ENCODE measurements around the gene CASP2. TPM values are rescaled to one million over a fixed set of nuclear protein-coding genes. Genes with fewer than 3 reads are reported as not detected.

CASP2 gene
- polyA plus RNA-seq, 4 donors: 38.5 to 60.1 (median 56.2) TPM

DNA sequence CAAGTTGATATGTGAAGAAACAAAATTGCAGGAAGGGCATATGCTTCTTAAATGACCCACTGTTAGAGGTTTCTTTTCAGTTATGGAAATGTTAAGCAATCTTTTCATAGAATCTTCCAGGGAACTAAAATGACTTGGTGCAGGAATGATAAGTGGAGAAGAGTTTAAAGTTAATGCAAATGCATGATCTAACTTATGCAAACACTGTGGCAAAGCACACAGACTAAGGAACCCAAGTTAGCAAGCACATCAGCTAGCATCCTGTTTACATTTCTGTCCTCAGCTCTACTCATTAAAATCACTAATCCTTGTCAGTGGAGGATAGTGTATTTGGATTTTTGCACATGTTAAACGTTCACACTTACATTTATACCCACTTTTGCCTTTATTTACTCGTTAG lies 37.1 kb downstream of the CASP2 start:
- no peak for DNase-seq (ENCODE audit: low read depth in 4 of 4, low spot score in 3 of 4)

DNA sequence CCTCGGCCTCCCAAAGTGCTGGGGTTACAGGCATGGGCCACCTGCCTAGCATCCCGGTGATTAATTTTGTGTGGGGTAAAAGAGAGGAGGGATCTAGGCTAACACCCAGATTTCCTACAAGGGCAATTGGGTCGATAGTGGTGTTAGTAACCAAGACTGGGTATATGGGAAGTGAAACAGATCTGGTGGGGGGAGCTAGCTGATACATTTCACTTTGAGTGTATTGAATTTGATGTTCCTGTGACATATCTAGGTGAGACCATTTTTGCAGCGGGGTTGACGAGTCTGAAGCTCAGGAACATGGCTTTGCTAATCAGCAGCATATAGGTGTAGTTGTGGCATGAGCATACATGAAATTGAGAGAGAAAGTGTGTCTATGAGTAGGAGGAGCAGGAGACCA lies 39.8 kb downstream of the CASP2 start:
- DNase-seq (ENCODE audit: low read depth in 4 of 4, low spot score in 3 of 4): no peak

DNA sequence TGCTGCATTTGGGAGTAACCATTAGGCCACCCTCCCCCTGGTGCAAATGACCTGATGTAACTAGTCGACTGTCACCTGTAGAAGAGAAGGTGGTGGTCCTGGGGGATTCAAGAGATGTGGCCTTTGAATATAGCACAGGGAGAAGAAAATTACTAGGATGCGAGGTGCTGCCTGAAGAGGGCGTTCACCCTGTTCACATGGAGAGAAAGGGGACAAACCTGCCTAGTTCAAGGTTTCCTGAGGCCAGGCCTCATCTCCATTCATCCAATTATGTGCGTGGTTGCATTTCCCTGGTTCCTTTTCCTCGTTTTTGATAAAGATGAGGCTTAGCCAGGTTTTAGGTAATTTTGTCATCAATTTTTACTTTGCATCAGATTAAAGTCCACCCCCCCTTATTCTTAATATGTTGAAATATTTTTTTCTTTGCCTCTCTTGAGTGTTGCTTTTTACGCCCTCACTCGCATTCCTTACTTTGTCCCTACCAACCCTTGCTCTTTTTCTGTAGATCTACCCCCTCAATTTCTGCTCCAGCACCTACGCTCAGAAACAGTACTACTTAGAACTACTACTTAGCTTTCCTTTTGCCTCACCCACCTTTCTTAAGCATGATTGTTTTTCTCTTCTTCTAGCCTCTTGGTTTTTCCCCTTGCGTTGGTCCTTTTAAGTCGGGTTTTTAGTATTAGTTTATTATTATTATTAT lies 41.5 kb downstream of the CASP2 start:
- DNase-seq (ENCODE audit: low read depth in 4 of 4, low spot score in 3 of 4): no peak

DNA sequence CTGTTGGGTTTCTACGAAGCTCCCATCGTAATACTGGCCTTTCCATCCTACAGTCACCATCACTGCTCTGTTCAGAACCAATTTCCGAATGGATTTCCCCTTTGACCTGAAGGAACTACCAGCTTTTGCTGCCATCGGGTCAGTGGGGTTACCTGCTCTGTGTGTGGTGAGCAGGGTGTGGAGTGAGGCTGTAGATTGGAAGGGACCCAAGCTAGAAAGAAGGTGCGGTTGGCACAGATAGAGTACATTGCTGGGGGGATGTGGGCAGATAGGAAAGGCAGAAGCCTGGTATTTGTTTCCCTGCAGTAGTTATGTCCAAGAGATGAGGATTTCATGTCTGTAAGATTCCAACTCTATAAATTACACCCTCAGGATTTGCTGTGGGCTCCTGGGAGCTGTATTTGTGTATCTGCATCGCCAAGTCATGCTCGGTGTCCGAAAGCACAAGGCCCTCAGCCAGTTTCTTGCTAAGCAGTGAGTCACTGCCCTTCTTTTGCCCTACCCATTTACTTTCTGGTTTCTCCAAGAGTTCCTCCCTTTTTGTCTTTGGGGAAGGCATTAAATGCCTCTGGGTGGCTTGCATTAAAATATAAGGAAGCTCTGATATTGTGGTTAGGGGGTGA lies 43.1 kb downstream of the CASP2 start:
- DNase-seq (ENCODE audit: low read depth in 4 of 4, low spot score in 3 of 4): no peak

DNA sequence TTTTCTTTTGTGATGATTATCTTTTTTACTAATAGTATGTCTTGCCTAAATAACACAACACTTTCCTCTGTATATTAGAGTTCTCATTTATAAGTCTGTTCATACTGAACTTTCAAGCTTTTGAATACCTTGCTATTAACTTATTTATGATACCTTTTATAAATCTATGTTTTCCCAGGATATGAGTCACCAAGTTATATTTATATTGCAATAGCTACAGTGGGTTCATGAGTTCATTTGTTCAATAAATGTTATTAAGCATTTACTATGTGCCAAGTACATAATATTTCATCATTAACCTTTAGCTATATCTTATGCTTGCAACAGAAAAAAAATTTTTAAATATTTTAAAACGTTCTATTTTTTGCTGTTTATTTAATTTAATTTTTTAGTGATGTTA lies 46.1 kb downstream of the CASP2 start:
- no peak for DNase-seq (ENCODE audit: low read depth in 4 of 4, low spot score in 3 of 4)

DNA sequence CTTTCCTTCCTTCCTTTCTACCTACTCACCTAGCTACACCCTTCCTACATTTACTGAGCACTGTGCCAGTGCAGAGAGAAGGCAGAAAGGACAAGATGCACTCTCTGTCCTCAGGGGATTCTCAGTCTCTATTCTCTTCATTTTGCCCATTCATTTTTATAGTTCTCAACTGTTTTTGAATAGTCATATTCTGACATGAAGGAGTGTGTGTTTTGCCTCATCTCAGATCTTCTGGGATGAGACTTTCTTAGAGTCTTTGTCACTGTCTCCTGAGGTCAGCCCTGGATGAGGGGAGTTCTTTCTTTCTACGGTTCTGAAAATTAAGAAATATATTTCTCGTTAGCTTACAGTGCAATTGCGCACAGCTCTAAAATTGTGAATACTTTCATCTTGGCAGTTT lies 49.1 kb downstream of the CASP2 start:
- no peak for DNase-seq (ENCODE audit: low read depth in 4 of 4, low spot score in 3 of 4)

DNA sequence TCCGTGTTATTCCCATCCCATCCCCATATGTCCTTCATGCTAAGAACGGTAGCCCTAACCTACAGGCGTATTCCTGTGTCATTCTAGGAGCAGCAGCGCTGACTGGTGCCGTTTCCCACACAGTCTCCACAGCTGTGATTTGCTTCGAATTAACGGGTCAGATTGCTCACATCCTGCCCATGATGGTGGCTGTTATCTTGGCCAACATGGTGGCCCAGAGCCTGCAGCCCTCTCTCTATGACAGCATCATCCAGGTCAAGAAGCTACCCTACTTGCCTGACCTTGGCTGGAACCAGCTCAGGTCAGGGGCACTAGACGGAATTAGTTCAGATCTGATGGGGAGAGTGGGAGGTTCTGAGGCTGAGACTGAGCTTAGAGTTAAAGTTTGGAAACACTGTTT lies 53.7 kb downstream of the CASP2 start:
- no peak for DNase-seq (ENCODE audit: low read depth in 4 of 4, low spot score in 3 of 4)

DNA sequence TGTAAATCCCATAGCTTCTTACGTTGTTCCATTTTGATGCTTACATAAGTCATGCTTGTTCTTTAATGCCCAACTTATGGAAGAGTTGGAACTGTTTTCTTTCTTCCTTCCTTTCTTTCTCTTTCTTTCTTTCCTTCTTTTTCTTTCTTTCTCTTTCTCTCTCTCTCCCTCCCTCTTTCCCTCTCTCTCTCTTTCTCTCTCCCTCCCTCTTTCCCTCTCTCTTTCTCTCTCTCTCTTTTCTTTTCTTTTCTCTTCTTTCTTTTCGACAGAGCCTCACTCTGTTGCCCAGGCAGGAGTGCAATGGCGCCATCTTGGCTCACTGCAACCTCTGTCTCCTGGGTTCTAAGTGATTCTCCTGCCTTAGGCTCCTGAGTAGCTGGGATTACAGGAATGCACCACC lies 55.4 kb downstream of the CASP2 start:
- no peak for DNase-seq (ENCODE audit: low read depth in 4 of 4, low spot score in 3 of 4)

DNA sequence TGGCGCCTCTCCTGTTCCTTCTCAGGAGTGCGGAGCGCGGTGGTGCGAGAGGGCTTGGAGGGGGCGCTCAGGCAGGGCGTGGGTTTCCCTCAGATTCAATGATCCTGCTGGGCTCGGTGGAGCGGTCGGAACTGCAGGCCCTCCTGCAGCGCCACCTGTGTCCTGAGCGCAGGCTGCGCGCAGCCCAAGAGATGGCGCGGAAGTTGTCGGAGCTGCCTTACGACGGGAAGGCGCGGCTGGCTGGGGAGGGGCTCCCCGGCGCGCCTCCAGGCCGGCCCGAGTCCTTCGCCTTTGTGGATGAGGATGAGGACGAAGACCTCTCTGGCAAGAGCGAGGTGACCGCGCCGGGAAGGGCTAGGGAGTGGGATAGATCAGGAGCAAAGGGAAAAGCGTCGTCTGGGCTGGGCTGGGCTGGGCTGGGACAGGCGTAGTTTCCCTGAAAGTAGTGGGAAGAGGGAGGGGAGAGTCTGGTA lies 57.3 kb downstream of the CASP2 start:
- DNase-seq (ENCODE audit: low read depth in 4 of 4, low spot score in 3 of 4): peak in 2 of 4 donors; percentile 37 to 45

DNA sequence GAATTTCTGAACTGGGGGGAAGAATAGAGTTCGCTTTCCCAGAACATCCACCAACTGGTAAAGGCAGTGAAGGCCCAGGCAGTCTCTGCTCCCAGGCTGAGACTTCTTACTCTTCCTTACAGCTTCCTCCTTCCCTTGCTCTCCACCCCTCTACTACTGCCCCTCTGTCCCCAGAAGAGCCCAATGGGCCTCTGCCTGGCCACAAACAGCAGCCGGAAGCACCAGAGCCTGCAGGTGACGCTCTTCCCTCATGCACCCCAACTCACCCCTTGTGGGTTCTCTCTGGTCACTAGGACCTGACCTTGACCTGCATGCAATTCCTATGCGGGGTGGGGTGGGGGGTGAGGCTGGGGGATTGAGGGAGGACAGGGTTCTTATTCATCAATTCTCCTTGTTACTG lies 57.9 kb downstream of the CASP2 start:
- no peak for DNase-seq (ENCODE audit: low read depth in 4 of 4, low spot score in 3 of 4)

DNA sequence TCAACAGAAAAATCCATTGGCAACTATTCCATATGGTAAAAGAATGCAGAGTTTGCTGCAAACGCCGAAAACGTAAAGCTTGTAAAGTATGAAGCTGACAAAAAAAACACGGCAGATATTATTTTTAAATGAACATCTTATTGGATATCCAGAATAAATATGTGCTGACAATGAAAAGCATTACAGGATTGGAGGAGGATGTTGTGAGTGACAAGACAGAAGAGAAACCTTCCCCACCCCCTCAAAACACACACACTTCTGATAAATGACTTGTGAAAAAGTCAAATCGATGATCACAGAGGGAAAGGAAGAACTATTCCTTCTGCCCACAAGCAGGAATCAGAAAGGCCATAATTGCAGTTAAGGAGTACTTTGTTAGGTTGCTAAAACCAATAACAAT lies 59.8 kb downstream of the CASP2 start:
- DNase-seq (ENCODE audit: low read depth in 4 of 4, low spot score in 3 of 4): no peak

DNA sequence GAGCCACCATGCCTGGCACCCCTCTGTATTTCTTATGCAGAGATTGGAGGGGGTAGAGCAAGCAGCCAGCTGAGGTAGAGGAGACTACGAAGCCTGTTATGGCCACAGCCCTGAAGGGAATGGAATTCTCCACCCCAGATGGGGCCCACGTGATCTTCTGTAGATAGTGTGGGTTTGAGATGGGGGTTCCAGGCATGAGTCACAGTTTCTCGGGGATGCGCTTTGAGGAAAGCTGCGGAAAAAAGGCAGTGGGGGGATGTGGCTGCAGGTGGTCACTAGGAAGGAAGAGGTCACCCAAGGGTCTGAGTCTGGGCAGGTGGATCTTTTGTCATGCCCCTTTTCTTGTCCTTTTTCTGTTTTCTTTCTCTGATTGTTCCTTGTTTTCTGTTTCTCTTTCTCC lies 62.9 kb downstream of the CASP2 start:
- no peak for DNase-seq (ENCODE audit: low read depth in 4 of 4, low spot score in 3 of 4)

DNA sequence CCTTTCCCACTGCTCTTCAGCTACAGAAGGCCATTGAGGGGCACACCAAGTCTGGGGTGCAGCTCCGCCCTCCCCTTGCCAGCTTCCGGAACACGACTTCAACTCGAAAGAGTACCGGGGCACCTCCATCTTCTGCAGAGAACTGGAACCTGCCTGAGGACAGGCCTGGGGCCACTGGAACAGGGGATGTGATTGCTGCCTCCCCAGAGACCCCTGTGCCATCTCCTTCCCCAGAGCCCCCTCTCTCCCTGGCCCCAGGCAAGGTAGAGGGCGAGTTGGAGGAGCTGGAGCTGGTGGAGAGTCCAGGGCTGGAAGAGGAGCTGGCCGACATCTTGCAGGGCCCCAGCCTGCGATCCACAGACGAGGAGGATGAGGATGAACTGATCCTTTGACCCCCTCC lies 63.4 kb downstream of the CASP2 start:
- DNase-seq (ENCODE audit: low read depth in 4 of 4, low spot score in 3 of 4): no peak

DNA sequence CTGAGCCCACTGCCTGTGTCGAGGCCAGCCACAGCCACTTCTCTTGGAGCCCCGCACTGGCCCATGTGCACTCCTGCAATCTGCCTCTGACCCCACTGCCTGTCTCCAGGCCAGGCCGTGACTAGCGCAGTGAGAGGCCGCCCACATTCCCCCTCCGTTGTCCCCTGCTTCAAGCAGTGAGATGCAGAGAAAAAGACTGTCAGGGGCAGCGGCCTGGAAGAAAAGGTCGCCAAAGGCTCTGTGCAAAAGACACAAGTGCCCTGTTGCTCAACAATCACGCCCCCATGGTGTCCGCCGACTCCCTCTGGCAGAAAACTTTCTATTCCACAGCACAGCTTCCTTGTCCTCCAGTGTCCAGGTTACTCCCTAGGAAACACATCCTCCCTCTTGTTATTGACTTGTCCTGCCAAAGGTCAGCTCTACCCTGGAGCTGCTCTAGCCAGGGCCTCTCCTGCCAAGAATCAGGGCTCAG lies 64.4 kb downstream of the CASP2 start:
- no peak for DNase-seq (ENCODE audit: low read depth in 4 of 4, low spot score in 3 of 4)

DNA sequence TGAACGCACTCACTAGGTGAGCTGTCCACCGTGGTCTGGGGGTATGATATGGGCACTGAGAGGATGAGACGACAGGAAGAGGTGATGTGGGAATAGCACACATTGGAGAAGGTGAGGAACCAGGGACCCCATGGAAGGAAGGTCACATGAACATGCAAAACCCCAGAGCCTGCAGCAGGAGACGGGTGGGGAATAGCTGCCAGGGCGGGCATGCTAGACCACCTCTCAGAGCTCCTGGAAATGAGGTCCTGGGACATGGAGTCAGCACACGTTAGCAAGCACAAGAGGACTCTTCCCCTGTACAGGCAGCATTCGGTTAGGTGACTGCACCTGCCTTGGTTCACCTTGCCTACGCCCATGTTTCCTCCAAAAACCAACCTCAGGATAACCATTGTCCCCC lies 66.2 kb downstream of the CASP2 start:
- no peak for DNase-seq (ENCODE audit: low read depth in 4 of 4, low spot score in 3 of 4)

DNA sequence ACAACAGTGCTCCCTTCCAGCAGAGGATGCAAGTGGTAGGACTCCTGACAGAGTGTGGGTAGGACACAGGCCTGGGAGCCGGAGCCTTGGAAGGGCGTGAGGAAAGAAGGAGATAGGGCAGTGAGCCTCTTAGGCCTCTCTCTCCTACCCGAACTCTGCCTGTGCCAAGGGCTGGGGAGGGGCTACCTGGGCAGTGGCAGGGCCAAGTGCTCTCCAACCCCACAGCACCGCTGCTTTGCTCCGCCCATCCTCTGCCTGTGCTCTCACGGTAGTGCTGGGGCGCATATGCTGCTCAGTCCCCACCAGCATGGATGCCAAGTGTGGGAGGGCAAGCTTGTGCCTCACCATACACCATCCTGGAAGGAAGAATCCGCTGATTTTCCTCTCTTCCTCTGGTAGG lies 66.8 kb downstream of the CASP2 start:
- no peak for DNase-seq (ENCODE audit: low read depth in 4 of 4, low spot score in 3 of 4)

DNA sequence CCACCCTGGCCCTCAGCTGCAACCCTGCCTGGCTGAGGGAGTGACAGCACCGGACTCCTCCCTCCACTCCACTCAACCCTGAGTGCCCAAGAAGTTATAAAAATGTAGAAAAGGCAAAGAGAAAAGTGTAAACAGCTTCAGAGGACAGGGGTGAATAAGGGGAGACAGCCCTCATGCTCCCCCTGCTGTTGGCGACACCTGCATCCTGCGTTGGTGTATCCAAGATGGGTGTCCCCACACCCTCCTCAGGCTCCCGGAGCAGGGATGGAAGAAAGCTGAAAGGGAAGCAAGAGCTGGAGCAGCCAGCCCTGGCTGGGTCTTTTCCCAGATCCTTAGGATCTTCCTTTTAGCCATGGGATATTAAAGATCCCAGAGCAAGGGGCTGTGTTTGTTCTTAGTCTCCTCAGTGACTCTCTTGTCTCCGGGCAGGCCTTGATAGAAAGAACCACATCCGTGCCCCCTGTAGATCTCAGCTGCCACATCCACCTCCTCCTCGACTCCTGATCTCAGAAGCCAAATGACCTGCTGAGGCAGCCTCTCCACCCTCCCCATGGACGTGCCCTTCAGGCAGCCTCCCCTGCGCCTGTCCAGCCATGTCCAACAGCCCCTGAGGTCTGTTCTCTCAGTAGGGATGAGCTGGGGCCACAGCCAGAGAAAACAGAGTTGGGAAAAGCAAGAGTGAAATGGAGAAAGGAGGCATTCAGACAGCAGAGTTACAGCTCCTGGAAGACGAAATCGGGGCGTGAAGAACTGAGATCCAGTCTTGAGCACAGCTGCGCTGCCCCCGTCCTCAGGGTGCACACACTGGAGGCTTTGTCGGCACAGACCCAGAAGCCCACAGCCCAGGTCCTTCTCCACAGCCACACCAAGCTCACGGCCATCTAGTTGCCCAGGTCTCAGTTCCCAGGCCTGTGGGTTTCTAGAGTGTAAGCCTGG lies 67.6 kb downstream of the CASP2 start:
- no peak for DNase-seq (ENCODE audit: low read depth in 4 of 4, low spot score in 3 of 4)

DNA sequence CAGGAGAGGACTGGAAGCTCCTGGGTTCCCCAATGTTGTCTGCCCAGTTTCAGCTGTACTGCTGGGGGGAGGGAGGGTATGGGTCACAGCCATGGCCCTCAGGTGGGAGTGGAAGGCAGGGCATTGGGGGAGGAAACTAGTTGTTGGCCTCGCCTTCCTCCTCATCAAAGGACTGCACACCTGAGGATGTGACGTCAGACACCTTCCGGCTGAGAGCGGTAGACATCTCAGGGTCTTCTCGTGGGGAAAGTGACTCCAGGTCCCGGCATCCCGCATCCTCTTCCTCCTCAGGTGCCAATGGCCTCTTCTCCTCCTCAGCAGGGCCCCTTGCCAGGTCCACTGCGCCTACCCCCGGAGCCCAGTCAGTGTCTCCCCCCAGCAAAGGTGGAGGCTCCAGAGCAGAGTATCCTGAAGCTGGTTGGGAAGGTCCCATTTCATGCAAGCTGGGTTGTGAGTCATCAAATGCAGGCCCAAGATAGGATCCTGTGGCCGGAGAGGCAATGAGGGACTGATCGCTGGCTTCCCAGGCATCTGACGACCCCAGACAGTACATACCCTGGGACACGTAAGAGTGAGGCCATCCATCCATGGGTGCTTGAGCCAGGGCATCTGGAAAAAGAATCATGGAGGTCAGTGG lies 68.4 kb downstream of the CASP2 start:
- DNase-seq (ENCODE audit: low read depth in 4 of 4, low spot score in 3 of 4): no peak

All from left renal pelvis (tissue), 4 donors.